GM23248 (cell line): ENCODE results near the gene ABCC1. TPM values are rescaled to one million over a fixed set of nuclear protein-coding genes. Genes with fewer than 3 reads are reported as not detected.

Experiments
- DNase-seq: peaks from one replicate; pipeline ENCODE4 v3.0.0-alpha.2; 2015
- H2AFZ ChIP-seq: fragments of 200-600 bp; sonication (generic); 2 replicates; pipeline ENCODE4 v1.6.1; 2016; ENCODE audit warnings: antibody characterized with exemption
- H3F3A ChIP-seq: fragments of 200-600 bp; sonication (generic); 2 replicates; pipeline ENCODE4 v1.6.1; 2016; ENCODE audit warnings: mild to moderate bottlenecking, antibody characterized with exemption, mixed run types; ENCODE audit not compliant: insufficient read depth
- H3K27ac ChIP-seq: fragments of 200-600 bp; sonication (generic); 2 replicates; pipeline ENCODE4 v1.5.1; 2016; ENCODE audit warnings: mild to moderate bottlenecking
- H3K27me3 ChIP-seq: fragments of 200-600 bp; sonication (generic); replicated peaks from 2 replicates; pipeline ENCODE4 v1.6.1; 2016; ENCODE audit warnings: mild to moderate bottlenecking; ENCODE audit not compliant: insufficient read depth
- H3K36me3 ChIP-seq: fragments of 200-600 bp; sonication (generic); 2 replicates; pipeline ENCODE4 v1.6.1; 2016; ENCODE audit warnings: low read depth, mild to moderate bottlenecking
- H3K4me1 ChIP-seq: fragments of 200-600 bp; sonication (generic); 2 replicates; pipeline ENCODE4 v1.6.1; 2016; ENCODE audit warnings: mild to moderate bottlenecking; ENCODE audit not compliant: insufficient read depth
- H3K4me2 ChIP-seq: fragments of 200-600 bp; sonication (generic); one replicate; pipeline ENCODE4 v1.6.1; 2016; ENCODE audit warnings: mild to moderate bottlenecking; ENCODE audit not compliant: unreplicated experiment
- H3K4me3 ChIP-seq: fragments of 200-600 bp; sonication (generic); 2 replicates; pipeline ENCODE4 v1.5.1; 2016; ENCODE audit warnings: mild to moderate bottlenecking
- H3K79me2 ChIP-seq: fragments of 200-600 bp; sonication (generic); 2 replicates; pipeline ENCODE4 v1.6.1; 2016; ENCODE audit warnings: mild to moderate bottlenecking; ENCODE audit not compliant: insufficient read depth
- H3K9ac ChIP-seq: fragments of 200-600 bp; sonication (generic); 2 replicates; pipeline ENCODE4 v1.6.1; 2016; ENCODE audit warnings: mild to moderate bottlenecking
- H3K9me2 ChIP-seq: fragments of 200-600 bp; sonication (generic); 2 replicates; pipeline ENCODE4 v1.6.1; 2016; ENCODE audit warnings: mixed run types, mild to moderate bottlenecking, moderate library complexity; ENCODE audit not compliant: insufficient read depth
- H3K9me3 ChIP-seq: fragments of 200-600 bp; sonication (generic); one replicate; pipeline ENCODE4 v1.6.1; 2017; ENCODE audit warnings: low read depth
- H4K20me1 ChIP-seq: fragments of 200-600 bp; sonication (generic); 2 replicates; pipeline ENCODE4 v1.6.0; 2016; ENCODE audit not compliant: insufficient read depth
- EZH2 ChIP-seq: fragments of 200-600 bp; sonication (generic); IDR thresholded peaks from 2 replicates; pipeline ENCODE4 v1.6.1; 2018; ENCODE audit warnings: antibody characterized with exemption, mild to moderate bottlenecking; ENCODE audit not compliant: insufficient read depth, poor library complexity, severe bottlenecking
- EZH2phosphoT487 ChIP-seq: fragments of 200-600 bp; sonication (generic); IDR thresholded peaks from 2 replicates; pipeline ENCODE4 v1.6.1; 2018; ENCODE audit warnings: antibody characterized with exemption, moderate library complexity, mild to moderate bottlenecking, low read depth; ENCODE audit not compliant: insufficient read depth
- WGBS, 2 experiments: methylation state at CpG; one replicate each; pipeline ENCODE4 v1.1.6; 2015 to 2017; ENCODE audit warnings: low lambda C conversion rate in 2 of 2, low coverage in 1 of 2; ENCODE audit errors: missing lambda C conversion rate in 2 of 2; 5-methylcytosine and 5-hydroxymethylcytosine counted together
- in situ Hi-C: fragments of 300-500 bp; cut with MboI; formaldehyde crosslinking; loops from 2 replicates; pipeline ENCODE4 v1.15.0; 2020
- polyA plus RNA-seq: library from polyadenylated mRNA; unstranded; fragments of >200 nt; fragmentation: Nextera tagmentation; extraction: Ambion mirVana; gene quantifications from 2 replicates; pipeline ENCODE4 v1.2.1, GENCODE V29; 2016
- total RNA-seq: library from RNA; depleted of rRNA; stranded (reverse); fragments of >200 nt; shearing (Covaris generic); gene quantifications from 2 replicates; pipeline ENCODE4 v1.2.3, GENCODE V29; 2014

Gene ABCC1
- total and polyA plus RNA-seq, 2 experiments from 2014 or later = 16.2 to 25.5 TPM

GRCh38 chr16:16027728-16028310, 78.4 kb downstream of the ABCC1 start:
- DNase-seq = no peak
- H3K4me3 ChIP-seq = no peak overlapping the region

GRCh38 chr16:16028311-16028999, 79.0 kb downstream of the ABCC1 start:
- WGBS, 2 experiments = 89 to 90% methylated on average over 19 of the region's 19 CpGs

More at GRCh38 chr16:16027728-16028310, 78.4 kb downstream of the ABCC1 start:
- Histone ChIP-seq H3K79me2 (peaks cover 74% of the 10 kb centered on the region), H3K4me2 (no peak overlapping the region), H2AFZ (no peak overlapping the region), H4K20me1 (no peaks in the 10 kb centered on the region), H3K9me3 (no peaks in the 10 kb centered on the region), H3K27me3 (no peaks in the 10 kb centered on the region), H3K4me1 (peaks cover 41% of the 10 kb centered on the region), H3K27ac (peak overlapping the region; percentile 97; the same call in 1 of the 2 replicates), H3K36me3 (peaks cover 4% of the 10 kb centered on the region; the same call in 1 of the 2 replicates), H3F3A (peaks cover 49% of the 10 kb centered on the region), H3K9ac (no peak overlapping the region), H3K9me2 (no peaks in the 10 kb centered on the region)
- in situ Hi-C loops = no loop called here
- TF ChIP-seq EZH2phosphoT487 = no peak
- TF ChIP-seq EZH2 = no peak
- WGBS, 2 experiments = 84 to 85% methylated on average over 11 of the region's 11 CpGs

GRCh38 chr16:16029431-16030011, 80.1 kb downstream of the ABCC1 start:
- WGBS, 2 experiments = 59 to 60% methylated on average over 5 of the region's 5 CpGs
- Histone ChIP-seq H3K36me3 (peaks cover 4% of the 10 kb centered on the region; the same call in 1 of the 2 replicates), H3K4me1 (peaks cover 40% of the 10 kb centered on the region), H3K4me3 (no peak overlapping the region), H3K79me2 (peaks cover 66% of the 10 kb centered on the region), H2AFZ (no peak overlapping the region), H3K9ac (no peak overlapping the region), H3K9me2 (no peaks in the 10 kb centered on the region), H3K27me3 (no peaks in the 10 kb centered on the region), H3F3A (peaks cover 41% of the 10 kb centered on the region), H3K9me3 (no peaks in the 10 kb centered on the region), H3K27ac (no peak overlapping the region), H4K20me1 (no peaks in the 10 kb centered on the region), H3K4me2 (no peak overlapping the region)
- TF ChIP-seq EZH2phosphoT487 (no peak), EZH2 (no peak)
- in situ Hi-C loops = no loop called here
- peak; percentile 35 for DNase-seq

More at GRCh38 chr16:16028311-16028999, 79.0 kb downstream of the ABCC1 start:
- H4K20me1 ChIP-seq = no peaks in the 10 kb centered on the region
- H2AFZ ChIP-seq = no peak overlapping the region
- no peak overlapping the region for H3K27ac ChIP-seq
- DNase-seq = no peak
- H3K27me3 ChIP-seq = no peaks in the 10 kb centered on the region
- no peaks in the 10 kb centered on the region for H3K9me3 ChIP-seq
- H3K4me1 ChIP-seq = peaks cover 41% of the 10 kb centered on the region
- in situ Hi-C loops = no loop called here
- no peaks in the 10 kb centered on the region for H3K9me2 ChIP-seq
- H3K4me3 ChIP-seq = no peak overlapping the region
- peaks cover 74% of the 10 kb centered on the region for H3K79me2 ChIP-seq
- no peak for TF ChIP-seq EZH2
- TF ChIP-seq EZH2phosphoT487 = no peak
- peaks cover 43% of the 10 kb centered on the region for H3F3A ChIP-seq
- H3K36me3 ChIP-seq = peaks cover 4% of the 10 kb centered on the region; the same call in 1 of the 2 replicates
- no peak overlapping the region for H3K9ac ChIP-seq
- H3K4me2 ChIP-seq = no peak overlapping the region

- Histone ChIP-seq H3K36me3 (peaks cover 13% of the 10 kb centered on the region), H3K4me1 (peaks cover 31% of the 10 kb centered on the region), H3F3A (peaks cover 31% of the 10 kb centered on the region), H3K4me3 (no peak overlapping the region), H3K79me2 (peaks cover 65% of the 10 kb centered on the region), H3K4me2 (no peak overlapping the region), H4K20me1 (no peaks in the 10 kb centered on the region), H3K27me3 (no peaks in the 10 kb centered on the region), H3K9me3 (no peaks in the 10 kb centered on the region), H3K9me2 (no peaks in the 10 kb centered on the region), H3K9ac (no peak overlapping the region), H2AFZ (no peak overlapping the region), H3K27ac (no peak overlapping the region)
- WGBS, 2 experiments = 88 to 91% methylated on average over 8 of the region's 8 CpGs
- in situ Hi-C loops = no loop called here
- TF ChIP-seq EZH2 (no peak), EZH2phosphoT487 (no peak)
- no peak for DNase-seq
Observed at GRCh38 chr16:16030449-16030848, 81.0 kb downstream of the ABCC1 start.
